B cell (primary cell): ENCODE results near the gene TMEM119. TPM values are rescaled to one million over a fixed set of nuclear protein-coding genes. Genes with fewer than 3 reads are reported as not detected.

Experiments used
- ATAC-seq: fragments of 200-7000 bp; cut with Tn5 transposase; one replicate; pipeline ENCODE4 v1.10.0; 2021; ENCODE audit warnings: low read depth, mild to moderate bottlenecking, moderate number of reproducible peaks, moderate library complexity
- CTCF ChIA-PET: fragments of 350-600 bp; sonication (Branson Sonifier 250); formaldehyde crosslinking; loops from one replicate; lab custom pipeline; 2021; ENCODE audit warnings: antibody characterized with exemption, inconsistent platforms; lab: Charles Lee
- POLR2A ChIA-PET: fragments of 350-600 bp; sonication (Branson Sonifier 250); formaldehyde crosslinking; loops from one replicate; lab custom pipeline; 2021; ENCODE audit warnings: antibody characterized with exemption; lab: Charles Lee
- DNase-seq: peaks from one replicate; pipeline ENCODE4 v3.0.0; 2013
- H2AFZ ChIP-seq: 2 replicates; pipeline ENCODE4 v1.6.1; 2012; ENCODE audit warnings: mild to moderate bottlenecking, low read depth, low read length; ENCODE audit not compliant: insufficient read depth, poor library complexity, severe bottlenecking
- H3K27ac ChIP-seq, 2 donors: 1 replicate in 1 of 2; 2 replicates in 1 of 2; pipeline ENCODE4 v1.5.1; 2012 to 2013; ENCODE audit warnings: low read length in 2 of 2, mild to moderate bottlenecking in 2 of 2, moderate library complexity in 1 of 2
- H3K27me3 ChIP-seq, 4 experiments: fragments of 200-600 bp in 1 of 4; sonication (generic) in 1 of 4; replicated peaks in 1 of 4; 1 replicate in 2 of 4; 2 replicates in 2 of 4; pipeline versions ENCODE4 v1.6.1 to v1.7.0; 2013 to 2016; ENCODE audit warnings: low read length in 3 of 4, mild to moderate bottlenecking in 2 of 4, mixed read lengths in 1 of 4, moderate library complexity in 1 of 4; ENCODE audit not compliant: insufficient read depth in 4 of 4, control insufficient read depth in 3 of 4; ENCODE audit errors: control extremely low read depth in 1 of 4
- H3K36me3 ChIP-seq, 2 experiments: replicated peaks in 1 of 2; 1 replicate in 1 of 2; 2 replicates in 1 of 2; pipeline versions ENCODE4 v1.6.1 to v1.7.1; 2013; ENCODE audit warnings: low read length in 1 of 2; ENCODE audit not compliant: insufficient read depth in 2 of 2, control insufficient read depth in 1 of 2; ENCODE audit errors: control extremely low read depth in 1 of 2, extremely low read depth in 1 of 2
- H3K4me1 ChIP-seq, 2 donors: fragments of 200-600 bp in 1 of 2; sonication (generic) in 1 of 2; 1 replicate in 1 of 2; 2 replicates in 1 of 2; pipeline versions ENCODE4 v1.5.1 to v1.6.1; 2013 to 2017; ENCODE audit warnings: low read length in 2 of 2; ENCODE audit not compliant: control insufficient read depth in 2 of 2, insufficient read depth in 2 of 2
- H3K4me2 ChIP-seq: replicated peaks from 2 replicates; pipeline ENCODE3; 2012; ENCODE audit warnings: mild to moderate bottlenecking, low read depth, low read length; ENCODE audit not compliant: poor library complexity, severe bottlenecking
- H3K4me3 ChIP-seq, 5 experiments: fragments of 200-600 bp in 1 of 5; sonication (generic) in 1 of 5; 1 replicate in 3 of 5; 2 replicates in 2 of 5; pipeline versions ENCODE4 v1.5.1 to v1.7.0; 2011 to 2016; ENCODE audit warnings: low read length in 4 of 5, mild to moderate bottlenecking in 4 of 5, low read depth in 2 of 5, control low read depth in 1 of 5, moderate library complexity in 1 of 5; ENCODE audit not compliant: insufficient read depth in 1 of 5; ENCODE audit errors: control extremely low read depth in 1 of 5, extremely low read depth in 1 of 5
- H3K79me2 ChIP-seq: fragments of 200-600 bp; sonication (generic); one replicate; pipeline ENCODE4 v1.6.0; 2016; ENCODE audit warnings: low read length; ENCODE audit not compliant: control insufficient read depth, insufficient read depth
- H3K9ac ChIP-seq: fragments of 200-600 bp; sonication (generic); 2 replicates; pipeline ENCODE4 v1.6.1; 2017; ENCODE audit warnings: mild to moderate bottlenecking, low read length, moderate library complexity
- H3K9me3 ChIP-seq, 3 donors: one replicate each; pipeline versions ENCODE4 v1.6.1 to v1.7.1; 2013; ENCODE audit warnings: low read length in 2 of 3; ENCODE audit not compliant: control insufficient read depth in 2 of 3, insufficient read depth in 1 of 3; ENCODE audit errors: control extremely low read depth in 1 of 3
- H4K20me1 ChIP-seq: 2 replicates; pipeline ENCODE4 v1.6.0; 2012; ENCODE audit warnings: mild to moderate bottlenecking, low read length; ENCODE audit not compliant: insufficient read depth, control insufficient read depth, poor library complexity, severe bottlenecking
- H3K27ac Mint-ChIP-seq: one replicate; pipeline ENCODE4 v1.8.0; 2021; ENCODE audit warnings: mixed read lengths
- H3K27me3 Mint-ChIP-seq: one replicate; pipeline ENCODE4 v1.8.0; 2021; ENCODE audit warnings: mixed read lengths
- H3K4me1 Mint-ChIP-seq: one replicate; pipeline ENCODE4 v1.8.0; 2021; ENCODE audit warnings: mixed read lengths
- H3K4me3 Mint-ChIP-seq: one replicate; pipeline ENCODE4 v1.8.0; 2021; ENCODE audit warnings: mixed read lengths
- H3K9me3 Mint-ChIP-seq: one replicate; pipeline ENCODE4 v1.8.0; 2022; ENCODE audit warnings: mixed read lengths; ENCODE audit not compliant: insufficient read depth
- EZH2 ChIP-seq: IDR thresholded peaks from 2 replicates; pipeline ENCODE4 v1.6.1; 2012; ENCODE audit warnings: borderline replicate concordance, low read depth, mild to moderate bottlenecking, moderate library complexity, low read length; ENCODE audit not compliant: insufficient read depth, poor library complexity, severe bottlenecking
- WGBS: methylation state at CpG from one replicate; pipeline ENCODE4 v1.1.5; 2013; ENCODE audit warnings: missing lambda C conversion rate; ENCODE audit not compliant: insufficient coverage; 5-methylcytosine and 5-hydroxymethylcytosine counted together
- intact Hi-C: fragments of 100-400 bp; cut with micrococcal nuclease; formaldehyde crosslinking; loops from one replicate; pipeline ENCODE4 v1.10.0; 2022
- polyA plus RNA-seq: library from polyadenylated mRNA; depleted of rRNA; stranded (reverse); fragments of >200 nt; gene quantifications from 2 replicates; pipeline ENCODE4 v1.2.3, GENCODE V29; 2012
- total RNA-seq, 2 donors: library from RNA; stranded (reverse); fragments of 120-200 nt in 1 of 2; gene quantifications; 1 replicate in 1 of 2; 2 replicates in 1 of 2; pipeline versions ENCODE4 v1.2.3 to v1.2.4, GENCODE V29; 2013 to 2022
- TF ChIP-seq, protein P1 (sequence below): fragments of 200-600 bp; IDR thresholded peaks from one replicate; pipeline ENCODE4 v1.8.0; 2022; ENCODE audit warnings: antibody characterized with exemption, mild to moderate bottlenecking

The TMEM119 gene
- total and polyA plus RNA-seq, 2 donors (not counting 1 experiment from before 2014, with no cell fraction given), result 0.25 TPM; not detected in 1

DNA sequence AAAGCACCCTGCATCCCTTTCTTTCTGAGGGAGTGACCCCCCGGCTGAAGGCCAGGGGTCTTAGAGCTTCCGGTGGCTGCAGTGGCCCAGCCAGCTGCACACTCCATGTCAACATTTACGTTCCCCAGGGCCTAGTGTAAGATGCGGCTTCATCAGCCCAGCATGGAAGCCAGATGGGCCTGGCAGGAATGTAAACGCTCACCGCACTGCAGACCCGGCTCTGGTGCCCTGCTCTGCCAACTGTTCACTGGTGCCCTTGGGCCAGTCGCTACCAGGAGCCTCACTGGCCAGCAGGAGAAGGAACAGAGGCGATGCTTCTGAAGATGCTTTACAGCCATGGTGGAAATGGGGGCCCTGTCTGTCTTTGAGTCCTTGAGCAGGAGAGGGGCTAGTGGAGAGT is 8.6 kb upstream of the TMEM119 start:
- Histone ChIP-seq H3K9me3 (peaks cover 0 to 4% (median 0%) of the 10 kb centered on the region in 3 donors), H3K4me1 (peaks cover 0 to 4% of the 10 kb centered on the region in 2 donors), H3K27ac (no peak overlapping the region), H3K9ac (no peak overlapping the region), H4K20me1 (no peaks in the 10 kb centered on the region), H3K79me2 (no peaks in the 10 kb centered on the region), H3K36me3 (no peaks in the 10 kb centered on the region), H2AFZ (no peak overlapping the region), H3K4me3 (no peak overlapping the region), H3K4me2 (no peak overlapping the region), H3K27me3 (peaks cover 0 to 12% (median 2%) of the 10 kb centered on the region in 4 experiments)
- Mint-ChIP-seq H3K4me1 (peaks cover under 1% of the 10 kb centered on the region), H3K27ac (no peak overlapping the region), H3K9me3 (no peaks in the 10 kb centered on the region), H3K4me3 (no peak overlapping the region), H3K27me3 (peaks cover 8% of the 10 kb centered on the region)
- 100% methylated on average over 9 of the region's 9 CpGs for WGBS
- intact Hi-C loops, result no loop called here
- ChIA-PET CTCF (no interaction called here), POLR2A (interaction anchor here (0.9 kb wide), 1 partner anchor 27 kb away, joined by 7 read pairs; no protein-coding TSS in a partner anchor)
- ATAC-seq (no peak), DNase-seq (no peak)
- TF ChIP-seq, protein P1, sequence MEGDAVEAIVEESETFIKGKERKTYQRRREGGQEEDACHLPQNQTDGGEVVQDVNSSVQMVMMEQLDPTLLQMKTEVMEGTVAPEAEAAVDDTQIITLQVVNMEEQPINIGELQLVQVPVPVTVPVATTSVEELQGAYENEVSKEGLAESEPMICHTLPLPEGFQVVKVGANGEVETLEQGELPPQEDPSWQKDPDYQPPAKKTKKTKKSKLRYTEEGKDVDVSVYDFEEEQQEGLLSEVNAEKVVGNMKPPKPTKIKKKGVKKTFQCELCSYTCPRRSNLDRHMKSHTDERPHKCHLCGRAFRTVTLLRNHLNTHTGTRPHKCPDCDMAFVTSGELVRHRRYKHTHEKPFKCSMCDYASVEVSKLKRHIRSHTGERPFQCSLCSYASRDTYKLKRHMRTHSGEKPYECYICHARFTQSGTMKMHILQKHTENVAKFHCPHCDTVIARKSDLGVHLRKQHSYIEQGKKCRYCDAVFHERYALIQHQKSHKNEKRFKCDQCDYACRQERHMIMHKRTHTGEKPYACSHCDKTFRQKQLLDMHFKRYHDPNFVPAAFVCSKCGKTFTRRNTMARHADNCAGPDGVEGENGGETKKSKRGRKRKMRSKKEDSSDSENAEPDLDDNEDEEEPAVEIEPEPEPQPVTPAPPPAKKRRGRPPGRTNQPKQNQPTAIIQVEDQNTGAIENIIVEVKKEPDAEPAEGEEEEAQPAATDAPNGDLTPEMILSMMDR, result no peak
- no peak for TF ChIP-seq EZH2

DNA sequence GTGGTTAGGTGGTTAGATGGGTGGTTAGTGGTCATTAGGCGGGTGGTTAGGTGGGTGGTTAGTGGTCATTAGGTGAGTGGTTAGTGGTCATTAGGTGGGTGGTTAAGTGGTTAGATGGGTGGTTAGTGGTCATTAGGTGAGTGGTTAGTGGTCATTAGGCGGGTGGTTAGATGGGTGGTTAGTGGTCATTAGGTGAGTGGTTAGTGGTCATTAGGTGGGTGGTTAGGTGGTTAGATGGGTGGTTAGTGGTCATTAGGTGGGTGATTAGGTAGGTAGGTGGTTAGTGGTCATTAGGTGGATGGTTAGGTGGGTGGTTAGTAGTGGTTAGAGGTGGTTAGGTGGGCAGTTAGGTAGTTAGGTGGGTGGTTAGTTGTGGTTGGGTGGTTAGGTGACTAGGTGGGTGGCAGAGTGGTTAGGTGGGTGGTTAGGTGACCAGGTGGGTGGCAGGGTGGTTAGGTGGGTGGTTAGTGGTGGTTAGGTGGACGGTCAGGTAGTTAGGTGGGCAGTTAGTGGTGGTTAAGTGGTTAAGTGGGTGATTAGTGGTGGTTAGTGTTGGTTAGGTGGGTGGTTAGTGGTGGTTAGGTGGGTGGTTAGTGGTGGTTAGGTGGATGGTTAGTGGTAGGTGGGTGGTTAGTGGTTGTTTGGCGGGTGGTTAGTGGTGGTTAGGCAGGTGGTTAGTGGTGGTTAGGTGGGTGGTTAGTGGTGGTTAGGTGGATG is 8.0 kb upstream of the TMEM119 start:
- TF ChIP-seq EZH2, result no peak
- TF ChIP-seq, protein P1, result no peak

More for the DNA sequence above, 8.0 kb upstream of the TMEM119 start:
- Histone ChIP-seq H2AFZ (no peak overlapping the region), H3K4me3 (no peak overlapping the region), H3K9me3 (peaks cover 0 to 4% (median 0%) of the 10 kb centered on the region in 3 donors), H3K4me1 (peaks cover 0 to 4% of the 10 kb centered on the region in 2 donors), H3K36me3 (no peaks in the 10 kb centered on the region), H3K9ac (no peak overlapping the region), H3K27me3 (peaks cover 0 to 12% (median 2%) of the 10 kb centered on the region in 4 experiments), H3K79me2 (no peaks in the 10 kb centered on the region), H3K27ac (no peak overlapping the region), H3K4me2 (no peak overlapping the region), H4K20me1 (no peaks in the 10 kb centered on the region)
- Mint-ChIP-seq H3K4me3 (no peak overlapping the region), H3K4me1 (no peaks in the 10 kb centered on the region), H3K27ac (peak overlapping the region; percentile 32), H3K9me3 (no peaks in the 10 kb centered on the region), H3K27me3 (peaks cover 7% of the 10 kb centered on the region)
- CTCF ChIA-PET, result no interaction called here
- POLR2A ChIA-PET, result interaction anchor here (0.9 kb wide), 1 partner anchor 27 kb away, joined by 7 read pairs; no protein-coding TSS in a partner anchor
- no peak for DNase-seq
- intact Hi-C loops, result no loop called here
- ATAC-seq, result no peak
- WGBS, result 82% methylated on average over 4 of the region's 4 CpGs
